IMR-90 (cell line): ENCODE data around the gene SOX9. TPM values are rescaled to one million over a fixed set of nuclear protein-coding genes. Genes with fewer than 3 reads are reported as not detected.

Experiments
- ATAC-seq: fragments of 200-7000 bp; cut with Tn5 transposase; 2 replicates; pipeline ENCODE4 v1.9.1; 2020; ENCODE audit warnings: low read depth, mild to moderate bottlenecking, moderate library complexity
- BruUV-seq: library from RNA; stranded (reverse); fragments of 400-500 nt; replicated peaks from 2 replicates; lab custom pipeline; 2021; lab: Mats Ljungman, UMichigan
- CTCF ChIA-PET: fragments of 300-600 bp; formaldehyde crosslinking; extraction: SDS; loops from one replicate; lab custom pipeline; 2021; ENCODE audit warnings: antibody characterized with exemption; lab: Yijun Ruan, JAX
- POLR2A ChIA-PET: fragments of 300-600 bp; sonication (Branson Sonifier 250); formaldehyde crosslinking; loops from one replicate; lab custom pipeline; 2022; ENCODE audit warnings: antibody characterized with exemption; ENCODE audit not compliant: unreplicated experiment; lab: Charles Lee
- DNase-seq: peaks from one replicate; pipeline ENCODE4 v3.0.0; 2013
- H2AFZ ChIP-seq: replicated peaks from 2 replicates; pipeline ENCODE3; 2013; ENCODE audit warnings: low read length, mild to moderate bottlenecking; ENCODE audit not compliant: poor library complexity
- H2AK5ac ChIP-seq: 2 replicates; pipeline ENCODE4 v1.6.1; 2013; ENCODE audit warnings: low read depth, low read length, inconsistent platforms
- H2AK9ac ChIP-seq: replicated peaks from 2 replicates; pipeline ENCODE3; 2013; ENCODE audit warnings: mild to moderate bottlenecking, low read depth, low read length, moderate library complexity; ENCODE audit not compliant: poor library complexity
- H2BK120ac ChIP-seq: 2 replicates; pipeline ENCODE4 v1.6.1; 2013; ENCODE audit warnings: low read depth, low read length, inconsistent platforms
- H2BK15ac ChIP-seq: 3 replicates; pipeline ENCODE4 v1.6.1; 2013; ENCODE audit warnings: low read depth, low read length, inconsistent platforms
- H2BK20ac ChIP-seq: 2 replicates; pipeline ENCODE4 v1.6.1; 2013; ENCODE audit warnings: low read depth, mild to moderate bottlenecking, inconsistent platforms, low read length, moderate library complexity
- H2BK5ac ChIP-seq: 2 replicates; pipeline ENCODE4 v1.6.1; 2013; ENCODE audit warnings: mild to moderate bottlenecking, low read depth, low read length, inconsistent platforms; ENCODE audit not compliant: poor library complexity, severe bottlenecking
- H3K14ac ChIP-seq: replicated peaks from 2 replicates; pipeline ENCODE4 v1.6.1; 2013; ENCODE audit warnings: low read depth, low read length, inconsistent platforms
- H3K18ac ChIP-seq: 2 replicates; pipeline ENCODE4 v1.6.1; 2013; ENCODE audit warnings: low read depth, low read length, control low read depth
- H3K23ac ChIP-seq: 2 replicates; pipeline ENCODE4 v1.6.1; 2013; ENCODE audit warnings: low read depth, low read length, inconsistent platforms
- H3K27ac ChIP-seq: 2 replicates; pipeline ENCODE4 v1.5.1; 2013; ENCODE audit warnings: mild to moderate bottlenecking, control low read depth, low read length; ENCODE audit not compliant: insufficient read depth
- H3K27me3 ChIP-seq: 2 replicates; pipeline ENCODE4 v1.6.1; 2013; ENCODE audit warnings: low read length; ENCODE audit not compliant: control insufficient read depth, insufficient read depth
- H3K36me3 ChIP-seq: 2 replicates; pipeline ENCODE4 v1.6.1; 2013; ENCODE audit warnings: low read length, mixed read lengths; ENCODE audit not compliant: control insufficient read depth, insufficient read depth
- H3K4ac ChIP-seq: 2 replicates; pipeline ENCODE4 v1.6.1; 2013; ENCODE audit warnings: low read depth, low read length, inconsistent platforms
- H3K4me1 ChIP-seq: 2 replicates; pipeline ENCODE4 v1.6.1; 2013; ENCODE audit warnings: low read length, mixed read lengths; ENCODE audit not compliant: control insufficient read depth, insufficient read depth
- H3K4me2 ChIP-seq: 2 replicates; pipeline ENCODE4 v1.6.1; 2013; ENCODE audit warnings: low read depth, mild to moderate bottlenecking, control low read depth, low read length, moderate library complexity
- H3K4me3 ChIP-seq: 2 replicates; pipeline ENCODE4 v1.5.1; 2013; ENCODE audit warnings: low read depth, mild to moderate bottlenecking, control low read depth, low read length, moderate library complexity; ENCODE audit not compliant: insufficient read depth
- H3K56ac ChIP-seq: 2 replicates; pipeline ENCODE4 v1.6.1; 2013; ENCODE audit warnings: low read length, inconsistent platforms; ENCODE audit not compliant: insufficient read depth; ENCODE audit errors: extremely low read depth
- H3K79me1 ChIP-seq, 2 experiments: 2 replicates each; pipeline ENCODE4 v1.6.1; 2013; ENCODE audit warnings: low read length in 2 of 2, inconsistent platforms in 1 of 2, low read depth in 1 of 2
- H3K9ac ChIP-seq: 2 replicates; pipeline ENCODE4 v1.6.1; 2013; ENCODE audit warnings: low read depth, low read length, control low read depth
- H3K9me1 ChIP-seq: 2 replicates; pipeline ENCODE4 v1.6.1; 2013; ENCODE audit warnings: low read length, inconsistent platforms; ENCODE audit not compliant: insufficient read depth
- H3K9me3 ChIP-seq: 2 replicates; pipeline ENCODE4 v1.6.1; 2013; ENCODE audit warnings: low read length; ENCODE audit not compliant: control insufficient read depth, insufficient read depth
- H4K20me1 ChIP-seq: 2 replicates; pipeline ENCODE4 v1.6.1; 2013; ENCODE audit warnings: low read length, inconsistent platforms; ENCODE audit not compliant: insufficient read depth
- H4K5ac ChIP-seq: 2 replicates; pipeline ENCODE4 v1.6.1; 2013; ENCODE audit warnings: mild to moderate bottlenecking, low read depth, low read length, control low read depth
- H4K8ac ChIP-seq, 2 experiments: 2 replicates each; pipeline ENCODE4 v1.6.1; 2013; ENCODE audit warnings: low read depth in 2 of 2, low read length in 2 of 2, control low read depth in 1 of 2, inconsistent platforms in 1 of 2
- H4K91ac ChIP-seq: 2 replicates; pipeline ENCODE4 v1.6.1; 2013; ENCODE audit warnings: low read depth, low read length, inconsistent platforms; ENCODE audit not compliant: insufficient read depth
- BHLHE40 ChIP-seq: fragments of 150-350 bp; IDR thresholded peaks from 2 replicates; pipeline ENCODE4 v1.6.1; 2016; ENCODE audit warnings: mild to moderate bottlenecking, low read depth, low read length
- RAD21 ChIP-seq: IDR thresholded peaks from 2 replicates; pipeline ENCODE4 v1.6.1; 2012; ENCODE audit warnings: low read length, improper control_type of control experiment
- SMC3 ChIP-seq: fragments of 150-350 bp; IDR thresholded peaks from 2 replicates; pipeline ENCODE4 v1.6.1; 2016; ENCODE audit warnings: low read depth, mild to moderate bottlenecking, antibody characterized with exemption, low read length, moderate library complexity
- WGBS, 2 experiments: methylation state at CpG; one replicate each; pipeline versions ENCODE4 v1.1.5 to v1.1.7; 2013; ENCODE audit warnings: missing lambda C conversion rate in 2 of 2; ENCODE audit not compliant: insufficient read length in 1 of 2; ENCODE audit errors: extremely low coverage in 2 of 2; 5-methylcytosine and 5-hydroxymethylcytosine counted together
- dilution Hi-C: fragments of 300-500 bp; cut with HindIII; formaldehyde crosslinking; loops from one replicate; pipeline ENCODE4 v1.14.3; 2018; ENCODE audit warnings: low sequenced_read_pairs; ENCODE audit not compliant: unreplicated experiment
- in situ Hi-C: fragments of 300-500 bp; cut with MboI; formaldehyde crosslinking; loops from 3 replicates; pipeline ENCODE4 v1.14.3; 2019; ENCODE audit warnings: low sequenced_read_pairs, inconsistent platforms, mixed read lengths
- intact Hi-C: fragments of 100-400 bp; cut with micrococcal nuclease; formaldehyde crosslinking; loops from 2 replicates; pipeline ENCODE4 v1.10.0; 2022
- polyA plus RNA-seq, 3 experiments: library from polyadenylated mRNA; depleted of rRNA; stranded (reverse); fragments of >200 nt; gene quantifications; 2 replicates each; pipeline ENCODE4 v1.2.3, GENCODE V29; 2012; ENCODE audit warnings: low replicate concordance in 1 of 3
- total RNA-seq: library from RNA; depleted of rRNA; stranded (reverse); fragments of >200 nt; gene quantifications from 2 replicates; pipeline ENCODE4 v1.2.3, GENCODE V29; 2012
- TF ChIP-seq, protein P1 (sequence below): fragments of 150-350 bp; IDR thresholded peaks from 2 replicates; pipeline ENCODE4 v1.6.1; 2017; ENCODE audit warnings: mild to moderate bottlenecking, antibody characterized with exemption, low read length, low read depth
- TF ChIP-seq, protein P2 (sequence below): fragments of 150-350 bp; IDR thresholded peaks from 2 replicates; pipeline ENCODE4 v1.6.1; 2016; ENCODE audit warnings: low read depth, mild to moderate bottlenecking, low read length, moderate library complexity, borderline replicate concordance
- TF ChIP-seq, protein P3 (sequence below): conservative IDR thresholded peaks from 2 replicates; pipeline ENCODE4 v1.5.1; 2012; ENCODE audit warnings: mild to moderate bottlenecking, low read depth, low read length, improper control_type of control experiment

SOX9 gene
- total and polyA plus RNA-seq, 2 of the 4 experiments (the other 2 are of a cell fraction), result 4.1 to 12.7 TPM

DNA sequence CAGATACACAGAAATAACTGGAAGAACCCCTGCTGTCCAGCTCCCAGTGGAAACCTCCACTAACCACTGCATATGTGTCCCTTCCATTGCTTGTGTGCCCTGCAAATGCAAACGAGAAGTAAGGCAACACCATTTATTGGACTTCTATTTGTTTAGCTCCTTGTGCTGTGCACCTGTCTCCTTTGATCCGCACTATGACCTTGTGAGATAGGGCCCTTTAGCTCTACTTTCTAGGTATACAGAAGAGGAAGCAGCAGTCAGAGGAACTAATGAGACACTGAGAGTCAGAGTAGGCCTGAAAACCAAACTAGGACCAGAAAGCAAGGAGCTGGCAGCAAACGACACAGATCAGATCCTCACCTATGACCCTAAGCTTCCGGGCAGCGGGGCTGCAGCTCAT is 22.4 kb downstream of the SOX9 start:
- DNase-seq, result no peak
- no peaks in the 10 kb centered on the region; the same call in 1 of the 2 replicates for H3K27me3 ChIP-seq
- TF ChIP-seq BHLHE40, result no peak
- TF ChIP-seq, protein P1, sequence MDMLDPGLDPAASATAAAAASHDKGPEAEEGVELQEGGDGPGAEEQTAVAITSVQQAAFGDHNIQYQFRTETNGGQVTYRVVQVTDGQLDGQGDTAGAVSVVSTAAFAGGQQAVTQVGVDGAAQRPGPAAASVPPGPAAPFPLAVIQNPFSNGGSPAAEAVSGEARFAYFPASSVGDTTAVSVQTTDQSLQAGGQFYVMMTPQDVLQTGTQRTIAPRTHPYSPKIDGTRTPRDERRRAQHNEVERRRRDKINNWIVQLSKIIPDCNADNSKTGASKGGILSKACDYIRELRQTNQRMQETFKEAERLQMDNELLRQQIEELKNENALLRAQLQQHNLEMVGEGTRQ, result no peak
- TF ChIP-seq SMC3, result no peak
- TF ChIP-seq, protein P2, sequence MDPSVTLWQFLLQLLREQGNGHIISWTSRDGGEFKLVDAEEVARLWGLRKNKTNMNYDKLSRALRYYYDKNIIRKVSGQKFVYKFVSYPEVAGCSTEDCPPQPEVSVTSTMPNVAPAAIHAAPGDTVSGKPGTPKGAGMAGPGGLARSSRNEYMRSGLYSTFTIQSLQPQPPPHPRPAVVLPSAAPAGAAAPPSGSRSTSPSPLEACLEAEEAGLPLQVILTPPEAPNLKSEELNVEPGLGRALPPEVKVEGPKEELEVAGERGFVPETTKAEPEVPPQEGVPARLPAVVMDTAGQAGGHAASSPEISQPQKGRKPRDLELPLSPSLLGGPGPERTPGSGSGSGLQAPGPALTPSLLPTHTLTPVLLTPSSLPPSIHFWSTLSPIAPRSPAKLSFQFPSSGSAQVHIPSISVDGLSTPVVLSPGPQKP, result no peak
- TF ChIP-seq, protein P3, sequence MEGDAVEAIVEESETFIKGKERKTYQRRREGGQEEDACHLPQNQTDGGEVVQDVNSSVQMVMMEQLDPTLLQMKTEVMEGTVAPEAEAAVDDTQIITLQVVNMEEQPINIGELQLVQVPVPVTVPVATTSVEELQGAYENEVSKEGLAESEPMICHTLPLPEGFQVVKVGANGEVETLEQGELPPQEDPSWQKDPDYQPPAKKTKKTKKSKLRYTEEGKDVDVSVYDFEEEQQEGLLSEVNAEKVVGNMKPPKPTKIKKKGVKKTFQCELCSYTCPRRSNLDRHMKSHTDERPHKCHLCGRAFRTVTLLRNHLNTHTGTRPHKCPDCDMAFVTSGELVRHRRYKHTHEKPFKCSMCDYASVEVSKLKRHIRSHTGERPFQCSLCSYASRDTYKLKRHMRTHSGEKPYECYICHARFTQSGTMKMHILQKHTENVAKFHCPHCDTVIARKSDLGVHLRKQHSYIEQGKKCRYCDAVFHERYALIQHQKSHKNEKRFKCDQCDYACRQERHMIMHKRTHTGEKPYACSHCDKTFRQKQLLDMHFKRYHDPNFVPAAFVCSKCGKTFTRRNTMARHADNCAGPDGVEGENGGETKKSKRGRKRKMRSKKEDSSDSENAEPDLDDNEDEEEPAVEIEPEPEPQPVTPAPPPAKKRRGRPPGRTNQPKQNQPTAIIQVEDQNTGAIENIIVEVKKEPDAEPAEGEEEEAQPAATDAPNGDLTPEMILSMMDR, result no peak
- no peak for TF ChIP-seq RAD21
- POLR2A ChIA-PET, result no interaction called here
- dilution Hi-C loops (no loop called here), intact Hi-C loops (no loop called here), in situ Hi-C loops (no loop called here)
- H2AK9ac ChIP-seq, result no peak overlapping the region
- no peak overlapping the region for H2BK5ac ChIP-seq
- no peak overlapping the region for H2AFZ ChIP-seq
- H4K8ac ChIP-seq, result no peak overlapping the region
- WGBS, 2 experiments, result 100% methylated on average over 1 of the region's 5 CpGs; no CpG with 5 or more reads in 1 of the 2 experiments
- H3K79me1 ChIP-seq, result no peaks in the 10 kb centered on the region
- H4K91ac ChIP-seq, result no peak overlapping the region
- H3K14ac ChIP-seq, result no peak overlapping the region
- H3K18ac ChIP-seq, result no peak overlapping the region
- H3K4ac ChIP-seq, result no peak overlapping the region
- no peak overlapping the region for H2AK5ac ChIP-seq
- no peaks in the 10 kb centered on the region for H3K9me3 ChIP-seq
- H4K20me1 ChIP-seq, result no peaks in the 10 kb centered on the region
- H3K36me3 ChIP-seq, result no peaks in the 10 kb centered on the region
- H3K9me1 ChIP-seq, result peaks cover 14% of the 10 kb centered on the region
- no TSS peak for BruUV-seq
- H3K56ac ChIP-seq, result no peak overlapping the region
- CTCF ChIA-PET, result no interaction called here
- peaks cover 3% of the 10 kb centered on the region for H3K4me1 ChIP-seq
- no peak overlapping the region for H3K27ac ChIP-seq
- no peak overlapping the region for H3K4me3 ChIP-seq
- H2BK20ac ChIP-seq, result no peak overlapping the region
- ATAC-seq, result no peak
- no peak overlapping the region for H4K5ac ChIP-seq
- no peak overlapping the region for H3K23ac ChIP-seq
- no peak overlapping the region for H2BK120ac ChIP-seq
- no peak overlapping the region for H2BK15ac ChIP-seq
- H3K4me2 ChIP-seq, result no peak overlapping the region
- no peak overlapping the region for H3K9ac ChIP-seq
